GM19455 (cell line): ENCODE data around the gene MAN1A1.

ENCODE experiments used
- ATAC-seq: cut with Tn5 transposase; IDR thresholded peaks from one replicate; pipeline ENCODE4 v1.9.1; 2021; ENCODE audit not compliant: unreplicated experiment

Gene MAN1A1

GRCh38 chr6:119327810-119328209 is 21.8 kb downstream of the MAN1A1 start:
- ATAC-seq: no peak

GRCh38 chr6:119326291-119327005 is 23.1 kb downstream of the MAN1A1 start:
- no peak for ATAC-seq

GRCh38 chr6:119325559-119326265 is 23.8 kb downstream of the MAN1A1 start:
- no peak for ATAC-seq

- ATAC-seq: no peak
These were observed 24.8 kb downstream of the MAN1A1 start for GRCh38 chr6:119324718-119325117.

- no peak for ATAC-seq
These were observed 25.6 kb downstream of the MAN1A1 start for GRCh38 chr6:119323931-119324330.

GRCh38 chr6:119323478-119323877 is 26.1 kb downstream of the MAN1A1 start:
- no peak for ATAC-seq

GRCh38 chr6:119322715-119323350 is 26.7 kb downstream of the MAN1A1 start:
- no peak for ATAC-seq

- ATAC-seq: no peak
These were observed 27.5 kb downstream of the MAN1A1 start for GRCh38 chr6:119322034-119322433.

GRCh38 chr6:119319694-119320093 is 29.9 kb downstream of the MAN1A1 start:
- ATAC-seq: no peak

GRCh38 chr6:119318730-119319129 is 30.8 kb downstream of the MAN1A1 start:
- ATAC-seq: no peak

GRCh38 chr6:119318176-119318575 is 31.4 kb downstream of the MAN1A1 start:
- ATAC-seq: no peak

GRCh38 chr6:119317007-119317406 is 32.6 kb downstream of the MAN1A1 start:
- no peak for ATAC-seq

GRCh38 chr6:119314885-119315272 is 34.7 kb downstream of the MAN1A1 start:
- ATAC-seq: peak; percentile 46

- ATAC-seq: peak; percentile 66
These were observed 35.4 kb downstream of the MAN1A1 start for GRCh38 chr6:119313937-119314884.

GRCh38 chr6:119312875-119313338 is 36.7 kb downstream of the MAN1A1 start:
- peak; percentile 34 for ATAC-seq

GRCh38 chr6:119312441-119312840 is 37.1 kb downstream of the MAN1A1 start:
- ATAC-seq: no peak

GRCh38 chr6:119311514-119312142 is 37.9 kb downstream of the MAN1A1 start:
- ATAC-seq: no peak

GRCh38 chr6:119310486-119311036 is 39.0 kb downstream of the MAN1A1 start:
- no peak for ATAC-seq

GRCh38 chr6:119308991-119309657 is 40.4 kb downstream of the MAN1A1 start:
- no peak for ATAC-seq
